Measurements from ENCODE around the gene VDR.
"Not testable (repeated sequence)": the region's sequence is repeated elsewhere in the genome, so short reads cannot be mapped to it uniquely, and the experiment has no call there.

Gene VDR

DNA sequence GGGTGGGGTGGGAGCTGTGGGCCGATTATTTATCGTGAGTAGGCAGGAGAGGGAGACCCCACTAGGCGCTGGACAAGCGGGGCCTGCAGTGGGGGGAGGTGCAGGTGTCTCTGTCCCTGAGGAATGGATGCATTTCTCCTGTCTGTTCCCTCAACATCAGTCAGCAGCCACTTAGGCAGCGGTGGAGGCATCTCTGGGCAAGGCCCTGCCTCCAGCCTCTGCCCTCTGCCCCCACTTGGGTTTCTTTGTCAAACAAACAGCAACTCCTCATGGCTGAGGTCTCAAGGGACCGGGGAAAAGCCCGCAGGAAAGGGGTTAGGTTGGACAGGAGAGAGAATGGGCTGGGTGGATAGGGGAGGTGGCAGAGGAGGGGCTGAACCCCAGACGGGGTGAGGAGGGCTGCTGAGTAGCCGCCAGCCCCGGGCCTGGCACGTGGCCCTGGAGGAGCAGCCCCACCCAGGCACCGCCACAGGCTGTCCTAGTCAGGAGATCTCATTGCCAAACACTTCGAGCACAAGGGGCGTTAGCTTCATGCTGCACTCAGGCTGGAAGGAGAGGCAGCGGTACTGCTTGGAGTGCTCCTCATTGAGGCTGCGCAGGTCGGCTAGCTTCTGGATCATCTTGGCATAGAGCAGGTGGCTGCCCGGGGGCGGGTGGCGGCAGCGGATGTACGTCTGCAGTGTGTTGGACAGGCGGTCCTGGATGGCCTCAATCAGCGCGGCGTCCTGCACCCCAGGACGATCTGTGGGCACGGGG, 60.4 kb downstream of the VDR start:
- DNase-seq, result no peak

DNA sequence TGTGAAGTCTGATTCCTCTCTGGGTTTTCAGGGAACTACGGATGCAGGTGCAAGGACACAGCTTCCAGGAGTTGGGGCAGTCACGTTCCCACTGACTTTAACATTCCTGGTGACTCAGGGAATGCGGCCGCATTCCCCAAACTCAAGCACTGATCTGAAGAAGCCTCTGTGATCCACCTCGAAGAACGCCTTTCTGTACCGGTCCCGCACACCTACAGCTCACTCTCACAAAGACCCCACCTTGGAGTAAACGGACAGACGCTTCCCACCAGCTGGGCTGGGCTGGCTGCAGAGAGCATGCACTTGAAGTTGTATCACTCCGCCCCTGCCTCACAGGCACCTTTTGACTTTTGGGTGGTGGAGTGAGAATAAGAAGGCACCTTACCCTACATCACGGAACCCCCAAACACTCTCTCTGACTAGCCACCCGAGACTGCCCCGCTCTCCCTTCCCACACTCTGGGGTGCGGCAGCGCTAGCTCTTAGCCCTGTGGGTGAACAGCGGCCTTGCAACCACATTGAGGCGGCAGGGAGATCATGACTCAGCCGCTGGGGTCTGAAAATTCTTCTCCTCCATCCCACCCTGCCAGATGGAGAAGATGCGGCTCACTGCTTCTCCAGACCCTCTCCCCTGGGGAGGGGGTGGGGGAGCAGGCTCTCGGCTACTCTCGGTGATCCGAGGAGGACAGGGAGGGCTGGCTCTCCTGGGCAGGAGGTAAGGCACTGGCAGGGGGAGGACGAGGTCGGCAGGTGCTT, 61.4 kb downstream of the VDR start:
- no peak for DNase-seq

GRCh38 chr12:47842543-47842942, 62.3 kb downstream of the VDR start:
- DNase-seq, result not testable (repeated sequence)

- DNase-seq, result no peak
These were observed 62.9 kb downstream of the VDR start for GRCh38 chr12:47841910-47842309.

DNA sequence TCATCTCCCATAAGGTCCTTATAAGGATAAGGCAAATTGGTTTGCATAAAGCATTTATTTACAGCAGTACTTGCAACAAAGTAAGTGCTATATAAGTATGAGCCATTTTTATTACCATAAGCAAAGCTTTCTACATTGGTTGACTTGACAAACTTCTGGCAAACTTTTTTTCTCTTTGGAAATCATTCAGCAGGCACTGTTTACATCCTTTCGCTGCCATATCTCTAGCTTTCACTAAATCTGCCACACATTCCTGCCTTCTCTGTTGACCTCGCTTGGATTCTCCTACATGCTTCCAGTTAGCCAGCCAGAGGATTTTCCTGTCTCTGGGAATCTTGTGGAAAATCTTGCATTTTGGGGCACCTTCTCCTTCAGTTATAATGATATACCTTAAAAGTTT, 63.3 kb downstream of the VDR start:
- DNase-seq, result no peak

GRCh38 chr12:47840571-47840970, 64.2 kb downstream of the VDR start:
- DNase-seq, result no peak

DNA sequence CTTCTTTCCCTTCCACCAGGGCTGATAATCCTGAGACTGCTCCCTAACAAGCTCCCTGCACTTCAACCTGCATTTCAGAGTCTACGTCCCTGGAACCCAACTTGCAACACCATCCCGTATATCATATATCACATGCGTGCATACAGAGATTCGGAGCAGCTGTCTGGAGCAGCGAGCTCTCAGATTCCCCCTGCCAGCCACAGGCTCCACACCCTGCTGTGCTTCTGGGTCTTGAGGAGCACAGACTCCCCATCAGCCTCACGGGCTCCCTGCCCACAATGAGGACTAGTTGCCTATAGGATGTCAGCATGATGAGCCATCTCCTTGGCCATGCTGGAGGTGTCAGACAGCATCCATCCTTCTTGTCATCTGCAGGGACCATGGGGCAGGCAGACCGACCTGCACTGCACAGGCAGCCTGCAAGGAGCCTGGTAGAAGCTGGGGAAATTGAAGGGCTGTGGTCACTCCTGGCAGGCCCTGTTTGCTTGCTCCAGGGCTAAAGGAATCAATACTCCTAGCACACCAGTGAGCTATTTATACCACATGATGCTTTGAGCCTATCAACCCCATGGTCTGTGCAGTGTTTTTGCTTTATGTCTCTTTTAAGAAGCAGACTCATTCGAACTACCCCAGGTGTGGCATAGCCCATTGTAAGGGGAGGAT, 65.4 kb downstream of the VDR start:
- DNase-seq, result no peak

DNA sequence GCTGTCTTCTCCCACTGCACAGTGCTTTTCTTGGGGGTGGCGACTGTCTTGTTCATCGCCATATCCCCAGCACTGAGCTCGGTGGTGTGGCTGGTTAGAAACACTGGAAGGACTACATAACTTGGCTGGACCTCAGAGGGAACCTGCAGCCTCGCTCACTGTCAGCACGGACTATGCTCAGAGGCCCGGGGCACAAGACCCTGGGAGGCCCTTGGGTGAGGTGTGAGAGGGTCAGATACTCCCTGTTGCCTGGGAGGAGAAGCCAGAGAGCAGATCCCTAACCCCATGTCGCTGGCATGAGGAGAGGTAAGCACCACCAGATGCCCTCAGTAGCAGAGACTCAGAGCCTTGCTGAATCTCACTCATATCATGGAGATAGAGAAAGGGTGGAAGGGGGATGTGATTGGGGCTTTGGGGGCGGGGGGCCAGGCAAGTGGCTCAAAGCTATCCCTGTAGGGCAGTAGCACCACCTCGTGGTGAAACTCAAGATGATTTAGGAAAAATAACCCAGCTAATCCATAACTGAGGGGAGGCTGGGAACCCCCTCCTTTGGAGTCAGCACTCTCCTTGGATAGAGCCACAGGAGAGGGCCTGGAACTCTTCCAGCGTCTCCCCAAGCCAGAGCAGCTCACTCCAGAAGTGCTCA, 66.4 kb downstream of the VDR start:
- DNase-seq, result peak in 1 of 2 experiments; percentile 52

DNA sequence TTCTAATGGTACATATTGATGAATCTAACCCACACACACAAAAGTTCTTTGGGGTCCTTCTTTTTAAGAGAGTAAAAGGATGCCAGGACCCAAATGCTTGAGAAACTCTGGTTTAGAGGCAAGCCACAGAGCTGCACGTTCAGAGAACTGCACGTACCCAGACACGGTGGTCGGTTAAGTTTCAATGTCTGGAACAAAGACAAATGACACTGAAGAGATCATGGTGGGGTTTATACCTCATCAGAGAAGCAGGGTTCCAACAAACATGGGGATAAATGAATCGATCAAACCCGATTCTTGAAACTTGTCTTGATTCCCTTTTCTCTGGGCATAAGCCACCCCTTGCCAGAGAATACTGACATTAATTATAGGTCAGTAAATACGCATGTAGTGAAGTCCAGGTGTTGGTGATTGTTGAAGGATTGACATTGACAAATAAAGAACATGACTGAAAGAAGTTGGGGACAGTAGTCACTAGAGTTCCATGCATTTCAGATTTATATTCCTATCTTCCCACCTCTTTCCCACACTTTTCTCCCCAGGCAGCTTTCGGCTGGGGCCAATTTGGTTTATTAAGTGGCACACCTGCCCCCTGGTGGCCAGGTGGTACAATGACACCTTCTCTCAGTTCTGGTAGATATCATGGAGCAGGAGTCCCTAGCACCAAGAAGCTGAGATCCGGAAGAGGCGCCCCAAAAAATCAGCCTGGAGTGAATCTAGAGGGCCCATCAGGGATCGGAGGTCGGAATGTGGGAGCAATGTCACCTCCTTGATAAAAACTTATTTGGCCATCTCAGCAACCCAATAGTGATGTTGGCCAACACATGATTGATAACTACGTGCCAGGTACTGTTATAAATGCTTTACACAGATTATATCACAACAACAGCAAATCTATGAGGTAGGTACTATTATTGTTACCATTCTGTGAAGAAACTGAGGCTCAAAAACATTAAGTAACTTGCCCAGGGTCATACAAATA, 67.3 kb downstream of the VDR start:
- DNase-seq, result peak; percentile 63 to 73

GRCh38 chr12:47835831-47836155, 69.0 kb downstream of the VDR start:
- no peak for DNase-seq

GRCh38 chr12:47835006-47835830, 69.6 kb downstream of the VDR start:
- no peak for DNase-seq

DNA sequence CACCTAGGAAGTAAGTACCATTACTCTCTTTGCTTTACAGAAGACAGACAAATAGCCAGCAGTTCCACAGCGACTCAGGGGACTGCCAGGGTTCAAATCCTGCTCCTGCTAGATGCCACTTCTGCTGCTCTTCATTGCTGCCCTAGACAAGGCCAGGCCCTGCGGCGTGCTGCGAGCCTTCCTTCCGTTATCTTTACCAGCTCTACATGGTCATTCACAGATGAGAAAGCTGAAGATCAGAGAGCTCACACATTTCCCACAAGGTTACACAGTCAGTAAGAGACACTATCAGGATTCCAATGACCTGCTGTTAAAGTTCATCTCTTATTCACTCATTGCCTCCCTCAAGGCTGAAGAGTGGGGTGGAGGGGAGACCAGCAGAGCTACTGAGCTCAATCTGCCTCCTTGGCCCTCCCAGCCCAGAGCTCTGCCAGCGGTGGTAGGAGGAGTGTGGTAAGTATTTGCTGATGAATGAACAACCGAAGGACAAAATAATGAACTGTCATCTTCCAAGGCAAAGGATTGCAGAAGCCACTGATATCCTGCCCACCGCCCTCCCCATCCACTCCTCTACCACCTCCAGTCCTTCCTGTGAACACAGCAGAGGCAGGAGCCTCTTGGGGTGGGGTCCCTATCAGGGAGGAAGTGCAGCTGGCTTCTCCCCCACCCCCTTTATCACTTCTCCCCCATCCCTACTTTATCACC, 70.4 kb downstream of the VDR start:
- DNase-seq, result no peak

DNA sequence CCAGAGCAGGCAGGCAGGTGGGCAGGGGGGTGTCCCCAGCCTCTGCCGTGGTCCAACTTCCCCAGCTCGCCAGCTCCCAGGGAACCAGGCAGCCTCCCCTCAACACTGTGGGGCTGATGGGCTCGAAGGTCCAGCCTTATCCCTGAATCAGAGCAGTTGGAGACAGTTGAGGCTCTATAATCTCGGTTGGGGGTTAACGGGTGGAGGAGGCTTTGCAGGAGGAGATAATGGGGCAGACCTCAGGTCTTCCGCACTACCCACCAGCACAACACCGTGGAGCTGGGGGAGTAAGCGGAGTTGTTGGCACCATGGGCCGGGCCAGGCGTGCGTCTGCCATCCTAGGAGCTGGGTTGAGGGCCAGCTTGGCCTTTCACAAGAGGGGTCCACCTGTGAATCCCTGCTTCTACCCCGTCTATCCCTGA, 71.2 kb downstream of the VDR start:
- no peak for DNase-seq

- peak; percentile 82 to 86 for DNase-seq
These were observed 72.4 kb downstream of the VDR start for GRCh38 chr12:47832263-47832933.

DNA sequence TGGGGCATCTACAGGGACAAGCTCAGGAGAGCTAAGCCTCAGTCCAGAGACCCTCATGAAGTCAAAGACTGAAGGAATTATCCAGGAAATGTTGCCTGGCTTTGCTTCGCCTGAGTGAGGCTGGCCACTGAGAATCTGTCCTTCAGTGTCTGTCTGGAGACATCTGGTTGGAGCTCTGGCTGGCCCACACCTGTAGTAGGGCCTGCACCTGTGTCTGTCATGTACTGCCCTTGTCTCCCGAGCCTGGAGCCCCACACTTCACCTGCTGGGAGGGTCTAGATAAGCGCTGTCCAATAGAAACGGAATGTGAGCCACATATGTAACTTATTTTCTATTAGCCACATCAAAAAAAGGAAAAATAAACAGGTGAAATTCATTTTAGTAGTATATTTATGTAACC, 75.2 kb downstream of the VDR start:
- no peak for DNase-seq

- peak in 1 of 2 experiments; percentile 58 for DNase-seq
These were observed 75.8 kb downstream of the VDR start for GRCh38 chr12:47828976-47829482.

DNA sequence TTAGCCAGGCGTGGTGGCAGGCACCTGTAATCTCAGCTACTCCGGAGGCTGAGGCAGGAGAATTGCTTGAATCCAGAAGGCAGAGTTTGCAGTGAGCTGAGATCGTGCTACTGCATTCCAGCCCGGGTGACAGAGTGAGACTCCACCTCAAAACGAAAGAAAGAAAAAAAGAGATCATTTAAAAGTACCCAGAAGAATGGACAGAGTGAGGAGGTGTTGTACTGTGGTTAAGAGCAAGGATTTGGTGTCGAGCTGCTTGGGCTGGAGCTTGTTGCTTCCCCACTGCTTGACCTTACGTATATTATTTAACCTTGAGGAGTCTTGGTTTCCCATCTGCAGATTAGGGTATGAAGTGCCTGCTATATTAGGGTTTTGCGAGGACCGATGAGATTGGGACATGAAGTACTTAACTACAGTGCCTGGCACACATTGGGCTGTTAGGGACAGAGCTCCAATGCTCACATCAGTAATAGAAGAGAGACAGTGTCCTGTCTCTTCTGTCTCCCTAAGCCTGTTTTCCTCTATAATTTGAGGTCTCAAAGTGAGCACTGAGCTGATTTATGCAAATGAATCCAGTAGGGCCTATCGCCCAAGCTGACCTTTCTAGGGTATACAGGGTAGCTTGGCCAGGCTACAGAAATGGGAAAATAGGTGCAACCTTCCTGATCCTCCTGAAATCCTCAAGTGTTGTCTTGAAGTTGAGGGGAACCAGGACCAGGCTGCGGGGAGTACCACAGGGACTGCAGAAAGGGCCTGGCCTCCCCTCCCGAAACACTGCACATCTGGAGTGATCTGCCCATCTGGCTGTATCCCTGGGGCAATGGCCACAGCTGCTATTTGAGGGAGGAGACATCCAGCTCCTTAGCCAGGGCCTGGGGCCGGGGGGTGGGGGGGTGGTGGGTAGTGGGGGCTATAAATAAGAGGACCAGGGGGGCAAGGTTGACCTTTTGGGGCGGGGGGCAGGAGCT, 76.5 kb downstream of the VDR start:
- DNase-seq, result no peak

- DNase-seq, result no peak
These were observed 79.6 kb downstream of the VDR start for GRCh38 chr12:47825173-47825639.
